Suprapubic skin (tissue), 4 donors: Measurements from ENCODE around the gene TLR6.

Experiments used
- EP300 ChIP-seq: sonication (generic); formaldehyde crosslinking; IDR thresholded peaks from one replicate; pipeline ENCODE4 v1.6.1; 2017; ENCODE audit warnings: antibody characterized with exemption
- POLR2A ChIP-seq, 2 donors: fragments of 450-650 bp; IDR thresholded peaks; one replicate each; pipeline ENCODE4 v1.6.1; 2017; ENCODE audit warnings: antibody characterized with exemption in 2 of 2, mild to moderate bottlenecking in 2 of 2, moderate library complexity in 2 of 2
- POLR2AphosphoS5 ChIP-seq, 3 donors: sonication (generic); formaldehyde crosslinking; IDR thresholded peaks; one replicate each; pipeline ENCODE4 v1.6.1; 2017; ENCODE audit warnings: antibody characterized with exemption in 3 of 3
- TF ChIP-seq, protein P1 (sequence below), 2 donors: fragments of 200-600 bp in 1 of 2; fragments of 450-650 bp in 1 of 2; sonication (generic) in 1 of 2; IDR thresholded peaks; one replicate each; pipeline ENCODE4 v1.5.1; 2016 to 2019; ENCODE audit warnings: antibody characterized with exemption in 2 of 2, mild to moderate bottlenecking in 1 of 2, moderate library complexity in 1 of 2

DNA sequence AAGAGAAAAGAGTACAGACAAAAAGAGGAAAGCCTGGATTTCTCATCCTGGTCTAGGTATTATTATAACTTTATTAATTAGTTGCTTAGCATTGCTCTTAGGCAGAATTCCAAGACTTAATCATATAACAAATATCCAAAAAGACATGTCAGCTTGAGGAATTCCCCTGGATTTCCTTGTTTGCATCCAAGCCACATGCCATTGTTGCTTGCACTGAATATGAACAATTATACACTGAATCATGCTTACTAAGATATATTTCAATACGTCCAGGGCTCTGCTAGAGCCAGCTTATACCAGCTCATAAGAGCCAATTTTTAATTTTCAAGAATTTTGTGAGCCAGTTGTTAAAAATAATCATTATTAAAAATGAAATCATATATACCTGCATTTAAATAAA is 68.3 kb downstream of the TLR6 start:
- TF ChIP-seq, protein P1, sequence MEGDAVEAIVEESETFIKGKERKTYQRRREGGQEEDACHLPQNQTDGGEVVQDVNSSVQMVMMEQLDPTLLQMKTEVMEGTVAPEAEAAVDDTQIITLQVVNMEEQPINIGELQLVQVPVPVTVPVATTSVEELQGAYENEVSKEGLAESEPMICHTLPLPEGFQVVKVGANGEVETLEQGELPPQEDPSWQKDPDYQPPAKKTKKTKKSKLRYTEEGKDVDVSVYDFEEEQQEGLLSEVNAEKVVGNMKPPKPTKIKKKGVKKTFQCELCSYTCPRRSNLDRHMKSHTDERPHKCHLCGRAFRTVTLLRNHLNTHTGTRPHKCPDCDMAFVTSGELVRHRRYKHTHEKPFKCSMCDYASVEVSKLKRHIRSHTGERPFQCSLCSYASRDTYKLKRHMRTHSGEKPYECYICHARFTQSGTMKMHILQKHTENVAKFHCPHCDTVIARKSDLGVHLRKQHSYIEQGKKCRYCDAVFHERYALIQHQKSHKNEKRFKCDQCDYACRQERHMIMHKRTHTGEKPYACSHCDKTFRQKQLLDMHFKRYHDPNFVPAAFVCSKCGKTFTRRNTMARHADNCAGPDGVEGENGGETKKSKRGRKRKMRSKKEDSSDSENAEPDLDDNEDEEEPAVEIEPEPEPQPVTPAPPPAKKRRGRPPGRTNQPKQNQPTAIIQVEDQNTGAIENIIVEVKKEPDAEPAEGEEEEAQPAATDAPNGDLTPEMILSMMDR (IDR thresholded peaks at IDR 0.05), result no peak
- TF ChIP-seq POLR2A (IDR thresholded peaks at IDR 0.05), result no peak
- TF ChIP-seq POLR2AphosphoS5 (IDR thresholded peaks at IDR 0.05), result no peak
- TF ChIP-seq EP300, result no peak
